Upper lobe of right lung (tissue), 1 donor: ENCODE results near the gene RORC. TPM values are rescaled to one million over a fixed set of nuclear protein-coding genes. Genes with fewer than 3 reads are reported as not detected.

Source experiments
- ATAC-seq: fragments of 200-7000 bp; cut with Tn5 transposase; one replicate; pipeline ENCODE4 v1.9.1; 2020; ENCODE audit warnings: mild to moderate bottlenecking, moderate library complexity
- DNase-seq: peaks from one replicate; pipeline ENCODE4 v3.0.0-alpha.2; 2020
- H3K27ac ChIP-seq: fragments of 200-600 bp; one replicate; pipeline ENCODE4 v1.8.0; 2022
- H3K27me3 ChIP-seq: fragments of 200-600 bp; one replicate; pipeline ENCODE4 v1.8.0; 2022; ENCODE audit warnings: mild to moderate bottlenecking
- H3K36me3 ChIP-seq: fragments of 200-600 bp; one replicate; pipeline ENCODE4 v1.8.0; 2022
- H3K4me1 ChIP-seq: fragments of 200-600 bp; one replicate; pipeline ENCODE4 v1.8.0; 2022
- H3K4me3 ChIP-seq: fragments of 200-600 bp; one replicate; pipeline ENCODE4 v1.8.0; 2022; ENCODE audit warnings: mild to moderate bottlenecking
- H3K9me3 ChIP-seq: fragments of 200-600 bp; one replicate; pipeline ENCODE4 v1.8.0; 2022
- intact Hi-C: fragments of 100-400 bp; cut with DNase I; formaldehyde crosslinking; loops from one replicate; pipeline ENCODE4 v1.11.0; 2022
- total RNA-seq: library from RNA; stranded (reverse); fragmentation: NEBNext Ultra II Directional; extraction: Animal tissue kit (Norgen Biotek cat#: 25700); gene quantifications from one replicate; pipeline ENCODE4 v1.2.1, GENCODE V29; 2021
- TF ChIP-seq, protein P1 (sequence below): fragments of 200-600 bp; IDR thresholded peaks from one replicate; pipeline ENCODE4 v1.8.0; 2022; ENCODE audit warnings: antibody characterized with exemption
- donor health status: DM: no; HTN: yes; CAD: no; lungs with severe emphysema.

The RORC gene
- total RNA-seq, 1 donor from 2014 or later, result 16.4 TPM

DNA sequence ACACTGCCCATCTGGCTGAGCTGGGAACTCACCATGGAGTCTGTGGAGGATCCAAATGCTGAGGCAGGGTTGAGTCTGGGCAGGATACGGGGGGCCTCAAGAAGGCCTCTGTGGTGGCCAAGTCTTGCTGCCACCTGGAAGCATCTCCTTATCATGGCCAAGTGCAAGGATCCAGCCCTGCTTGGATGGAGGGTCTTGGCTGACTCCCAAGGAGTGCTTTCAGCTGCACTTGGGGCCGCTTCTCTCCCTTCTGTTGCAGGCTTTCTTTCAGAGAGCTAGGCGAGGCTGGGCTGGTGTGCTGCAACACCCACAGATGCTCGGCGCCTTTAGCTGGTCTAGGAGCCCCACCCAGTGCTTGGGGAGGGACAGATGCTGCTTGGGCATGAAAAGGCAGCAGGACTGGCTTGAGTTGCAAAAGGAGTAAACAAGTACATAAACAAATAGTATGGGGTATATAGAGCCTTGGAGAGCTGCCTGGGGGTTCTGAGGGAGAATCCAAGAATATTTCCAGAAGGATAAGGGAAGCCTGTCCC is 21.9 kb upstream of the RORC start, which contains the start of gene THEM5:
Gene THEM5, minus strand, starts transcription at position 302 of the 533 bp plus-strand sequence. Its CDS starts 147 bp downstream, at position 155.
- TF ChIP-seq, protein P1, sequence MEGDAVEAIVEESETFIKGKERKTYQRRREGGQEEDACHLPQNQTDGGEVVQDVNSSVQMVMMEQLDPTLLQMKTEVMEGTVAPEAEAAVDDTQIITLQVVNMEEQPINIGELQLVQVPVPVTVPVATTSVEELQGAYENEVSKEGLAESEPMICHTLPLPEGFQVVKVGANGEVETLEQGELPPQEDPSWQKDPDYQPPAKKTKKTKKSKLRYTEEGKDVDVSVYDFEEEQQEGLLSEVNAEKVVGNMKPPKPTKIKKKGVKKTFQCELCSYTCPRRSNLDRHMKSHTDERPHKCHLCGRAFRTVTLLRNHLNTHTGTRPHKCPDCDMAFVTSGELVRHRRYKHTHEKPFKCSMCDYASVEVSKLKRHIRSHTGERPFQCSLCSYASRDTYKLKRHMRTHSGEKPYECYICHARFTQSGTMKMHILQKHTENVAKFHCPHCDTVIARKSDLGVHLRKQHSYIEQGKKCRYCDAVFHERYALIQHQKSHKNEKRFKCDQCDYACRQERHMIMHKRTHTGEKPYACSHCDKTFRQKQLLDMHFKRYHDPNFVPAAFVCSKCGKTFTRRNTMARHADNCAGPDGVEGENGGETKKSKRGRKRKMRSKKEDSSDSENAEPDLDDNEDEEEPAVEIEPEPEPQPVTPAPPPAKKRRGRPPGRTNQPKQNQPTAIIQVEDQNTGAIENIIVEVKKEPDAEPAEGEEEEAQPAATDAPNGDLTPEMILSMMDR, result no peak
- no peaks in the 10 kb centered on the region for H3K9me3 ChIP-seq
- intact Hi-C loops, result no loop called here
- DNase-seq (no peak), ATAC-seq (no peak)
- H3K36me3 ChIP-seq, result no peaks in the 10 kb centered on the region
- no peak within 1 kb of the TSS for H3K27ac ChIP-seq
- no peak within 1 kb of the TSS for H3K4me3 ChIP-seq
- H3K4me1 ChIP-seq, result peaks cover 11% of the 10 kb centered on the region
- no peaks in the 10 kb centered on the region for H3K27me3 ChIP-seq

GRCh38 chr1:151852733-151853132 is 21.1 kb upstream of the RORC start:
- Histone ChIP-seq H3K4me1 (peaks cover 11% of the 10 kb centered on the region), H3K27me3 (no peaks in the 10 kb centered on the region), H3K4me3 (no peak overlapping the region), H3K27ac (no peak overlapping the region), H3K36me3 (no peaks in the 10 kb centered on the region), H3K9me3 (no peaks in the 10 kb centered on the region)
- DNase-seq (no peak), ATAC-seq (no peak)
- intact Hi-C loops, result no loop called here
- TF ChIP-seq, protein P1, result no peak

DNA sequence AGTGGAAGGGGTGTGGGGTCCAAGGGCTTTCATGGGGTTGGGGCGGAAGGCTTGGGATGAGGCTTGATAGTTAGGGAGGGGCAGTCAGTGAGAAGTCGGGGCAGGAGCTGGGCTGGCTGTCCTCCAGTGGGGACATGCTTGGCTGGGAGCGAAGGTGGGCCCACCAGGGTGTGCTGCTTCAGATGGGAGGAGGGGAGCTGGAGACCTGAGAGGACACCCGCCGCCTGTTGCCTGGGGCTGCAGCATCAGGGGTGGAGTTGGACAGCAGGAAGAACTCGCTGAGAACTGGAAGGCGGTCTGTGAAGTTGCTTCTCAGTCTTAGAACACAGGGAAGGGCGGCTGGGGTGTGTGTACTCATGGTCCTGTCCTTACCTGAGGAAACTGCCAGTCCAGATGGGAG is 20.3 kb upstream of the RORC start:
- no peaks in the 10 kb centered on the region for H3K36me3 ChIP-seq
- no peak for ATAC-seq
- H3K27ac ChIP-seq, result no peak overlapping the region
- DNase-seq, result no peak
- no peaks in the 10 kb centered on the region for H3K9me3 ChIP-seq
- TF ChIP-seq, protein P1, result no peak
- intact Hi-C loops, result no loop called here
- H3K4me1 ChIP-seq, result peaks cover 11% of the 10 kb centered on the region
- no peak overlapping the region for H3K4me3 ChIP-seq
- H3K27me3 ChIP-seq, result no peaks in the 10 kb centered on the region

- TF ChIP-seq, protein P1, result no peak
- Histone ChIP-seq H3K4me3 (no peak overlapping the region), H3K27me3 (no peaks in the 10 kb centered on the region), H3K9me3 (no peaks in the 10 kb centered on the region), H3K27ac (no peak overlapping the region), H3K4me1 (peaks cover 11% of the 10 kb centered on the region), H3K36me3 (no peaks in the 10 kb centered on the region)
- intact Hi-C loops, result no loop called here
- DNase-seq (no peak), ATAC-seq (no peak)
Measured at GRCh38 chr1:151849871-151850270, 18.3 kb upstream of the RORC start.

GRCh38 chr1:151849126-151849525 is 17.5 kb upstream of the RORC start:
- intact Hi-C loops, result no loop called here
- Histone ChIP-seq H3K9me3 (no peaks in the 10 kb centered on the region), H3K36me3 (no peaks in the 10 kb centered on the region), H3K27me3 (no peaks in the 10 kb centered on the region), H3K4me3 (no peak overlapping the region), H3K27ac (no peak overlapping the region), H3K4me1 (peaks cover 11% of the 10 kb centered on the region)
- ATAC-seq (no peak), DNase-seq (no peak)
- TF ChIP-seq, protein P1, result no peak
